ENCODE measurements around the gene PDE10A.

DNA sequence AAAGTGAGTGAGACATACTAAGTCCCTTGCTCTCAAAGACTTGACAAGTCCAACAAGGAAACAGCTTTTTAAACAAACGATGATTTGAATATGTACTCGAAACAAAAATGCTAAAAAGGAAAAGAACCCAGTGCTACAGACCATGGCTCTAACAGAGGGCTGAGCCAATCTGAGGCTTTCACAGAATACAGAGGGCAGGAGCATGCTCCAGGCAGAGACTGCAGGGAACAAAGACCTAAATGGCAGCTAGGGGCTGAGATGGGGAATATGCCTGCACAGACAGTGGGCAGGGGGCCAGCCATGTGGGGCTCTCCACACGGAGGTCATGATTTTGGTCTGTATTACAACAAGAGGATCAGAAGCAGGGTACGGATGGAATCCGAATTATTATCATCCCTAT is 322.5 kb downstream of the PDE10A start:
- TF ChIP-seq, protein P1, sequence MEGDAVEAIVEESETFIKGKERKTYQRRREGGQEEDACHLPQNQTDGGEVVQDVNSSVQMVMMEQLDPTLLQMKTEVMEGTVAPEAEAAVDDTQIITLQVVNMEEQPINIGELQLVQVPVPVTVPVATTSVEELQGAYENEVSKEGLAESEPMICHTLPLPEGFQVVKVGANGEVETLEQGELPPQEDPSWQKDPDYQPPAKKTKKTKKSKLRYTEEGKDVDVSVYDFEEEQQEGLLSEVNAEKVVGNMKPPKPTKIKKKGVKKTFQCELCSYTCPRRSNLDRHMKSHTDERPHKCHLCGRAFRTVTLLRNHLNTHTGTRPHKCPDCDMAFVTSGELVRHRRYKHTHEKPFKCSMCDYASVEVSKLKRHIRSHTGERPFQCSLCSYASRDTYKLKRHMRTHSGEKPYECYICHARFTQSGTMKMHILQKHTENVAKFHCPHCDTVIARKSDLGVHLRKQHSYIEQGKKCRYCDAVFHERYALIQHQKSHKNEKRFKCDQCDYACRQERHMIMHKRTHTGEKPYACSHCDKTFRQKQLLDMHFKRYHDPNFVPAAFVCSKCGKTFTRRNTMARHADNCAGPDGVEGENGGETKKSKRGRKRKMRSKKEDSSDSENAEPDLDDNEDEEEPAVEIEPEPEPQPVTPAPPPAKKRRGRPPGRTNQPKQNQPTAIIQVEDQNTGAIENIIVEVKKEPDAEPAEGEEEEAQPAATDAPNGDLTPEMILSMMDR (conservative IDR thresholded peaks at IDR 0.05) = no peak
- no peak for TF ChIP-seq ZFX (IDR thresholded peaks at IDR 0.05)
